ENCODE measurements around the gene MDK. TPM values are rescaled to one million over a fixed set of nuclear protein-coding genes. Genes with fewer than 3 reads are reported as not detected.
A peak's percentile ranks its signal among the peaks of the same experiment; 100 is the strongest.

MDK gene
- total and polyA plus RNA-seq, 2 experiments from 2014 or later = 388 to 477 TPM

DNA sequence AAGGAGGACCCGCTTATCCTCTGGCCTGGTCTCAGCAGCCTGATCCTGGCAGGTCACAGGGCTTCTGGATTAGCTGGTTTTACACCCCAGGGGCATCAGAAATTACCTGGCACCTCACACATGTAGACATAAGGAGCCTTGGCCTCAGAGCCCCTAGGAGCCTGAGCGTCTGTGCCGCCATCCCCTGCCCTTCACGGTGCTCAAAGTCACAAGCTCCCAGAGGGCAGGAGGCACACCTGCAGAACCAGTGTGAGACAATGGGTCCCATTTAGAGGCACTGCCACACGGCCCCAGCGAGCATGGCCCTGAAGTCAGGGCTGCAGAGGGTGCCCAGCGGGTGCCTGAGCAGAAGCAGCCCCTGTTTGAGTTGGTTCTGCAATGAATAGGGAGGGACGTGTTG lies 30.3 kb upstream of the MDK start:
- Mint-ChIP-seq H3K4me1 (peaks cover 68% of the 10 kb centered on the region), H3K36me3 (ENCODE audit: low read depth) (peaks cover 3% of the 10 kb centered on the region), H3K27me3 (ENCODE audit: insufficient read depth, low read depth, poor library complexity) (peaks cover 14% of the 10 kb centered on the region), H3K9me3 (no peaks in the 10 kb centered on the region; the same call in 2 of the 3 replicates), H3K27ac (peak overlapping the region; percentile 40; the same call in 1 of the 2 replicates), H3K4me3 (peak overlapping the region; percentile 23; the same call in 1 of the 3 replicates)
- ATAC-seq (no peak), DNase-seq (ENCODE audit: low spot score) (no peak)
- peaks cover 54% of the 10 kb centered on the region for H3K4me1 ChIP-seq (ENCODE audit: insufficient read depth)
- 0 out of 2 replicates have a peak overlapping the region, but pooled peaks have one; percentile 55 for H3K27ac ChIP-seq (ENCODE audit: low read depth)
- no peaks in the 10 kb centered on the region for H3K9me2 ChIP-seq (ENCODE audit: insufficient read depth)
- peaks cover 6% of the 10 kb centered on the region; the same call in 1 of the 2 replicates for H3F3A ChIP-seq (replicated peaks; ENCODE audit: low read depth)
- H3K4me2 ChIP-seq = peak overlapping the region; percentile 69; the same call in 1 of the 2 replicates
- peaks cover 76% of the 10 kb centered on the region for H3K79me2 ChIP-seq (replicated peaks; ENCODE audit: insufficient read depth)
- no peak overlapping the region for H3K4me3 ChIP-seq
- no peaks in the 10 kb centered on the region; the same call in 1 of the 2 replicates for H3K36me3 ChIP-seq (ENCODE audit: insufficient read depth)
- H2AFZ ChIP-seq = no peak overlapping the region
- H3K27me3 ChIP-seq (ENCODE audit: insufficient read depth) = peaks cover 7% of the 10 kb centered on the region; the same call in 1 of the 2 replicates
- TF ChIP-seq, protein P1, sequence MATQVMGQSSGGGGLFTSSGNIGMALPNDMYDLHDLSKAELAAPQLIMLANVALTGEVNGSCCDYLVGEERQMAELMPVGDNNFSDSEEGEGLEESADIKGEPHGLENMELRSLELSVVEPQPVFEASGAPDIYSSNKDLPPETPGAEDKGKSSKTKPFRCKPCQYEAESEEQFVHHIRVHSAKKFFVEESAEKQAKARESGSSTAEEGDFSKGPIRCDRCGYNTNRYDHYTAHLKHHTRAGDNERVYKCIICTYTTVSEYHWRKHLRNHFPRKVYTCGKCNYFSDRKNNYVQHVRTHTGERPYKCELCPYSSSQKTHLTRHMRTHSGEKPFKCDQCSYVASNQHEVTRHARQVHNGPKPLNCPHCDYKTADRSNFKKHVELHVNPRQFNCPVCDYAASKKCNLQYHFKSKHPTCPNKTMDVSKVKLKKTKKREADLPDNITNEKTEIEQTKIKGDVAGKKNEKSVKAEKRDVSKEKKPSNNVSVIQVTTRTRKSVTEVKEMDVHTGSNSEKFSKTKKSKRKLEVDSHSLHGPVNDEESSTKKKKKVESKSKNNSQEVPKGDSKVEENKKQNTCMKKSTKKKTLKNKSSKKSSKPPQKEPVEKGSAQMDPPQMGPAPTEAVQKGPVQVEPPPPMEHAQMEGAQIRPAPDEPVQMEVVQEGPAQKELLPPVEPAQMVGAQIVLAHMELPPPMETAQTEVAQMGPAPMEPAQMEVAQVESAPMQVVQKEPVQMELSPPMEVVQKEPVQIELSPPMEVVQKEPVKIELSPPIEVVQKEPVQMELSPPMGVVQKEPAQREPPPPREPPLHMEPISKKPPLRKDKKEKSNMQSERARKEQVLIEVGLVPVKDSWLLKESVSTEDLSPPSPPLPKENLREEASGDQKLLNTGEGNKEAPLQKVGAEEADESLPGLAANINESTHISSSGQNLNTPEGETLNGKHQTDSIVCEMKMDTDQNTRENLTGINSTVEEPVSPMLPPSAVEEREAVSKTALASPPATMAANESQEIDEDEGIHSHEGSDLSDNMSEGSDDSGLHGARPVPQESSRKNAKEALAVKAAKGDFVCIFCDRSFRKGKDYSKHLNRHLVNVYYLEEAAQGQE (IDR thresholded peaks at IDR 0.05; ENCODE audit: unreplicated experiment) = no peak
- no peak for TF ChIP-seq CREB1 (CRISPR knock-in tag; IDR thresholded peaks at IDR 0.05; ENCODE audit: low read depth)
- TF ChIP-seq NANOG (IDR thresholded peaks at IDR 0.05; ENCODE audit: borderline replicate concordance) = no peak
- TF ChIP-seq POLR2AphosphoS5 (IDR thresholded peaks at IDR 0.05; ENCODE audit: low read depth) = no peak
- TF ChIP-seq EZH2 (IDR thresholded peaks at IDR 0.05; ENCODE audit: low read depth, unreplicated experiment) = no peak
- TF ChIP-seq STAT1 (IDR thresholded peaks at IDR 0.05; ENCODE audit: unreplicated experiment) = no peak
- no peak for TF ChIP-seq EZH2phosphoT487 (IDR thresholded peaks at IDR 0.05; ENCODE audit: unreplicated experiment)
- TF ChIP-seq JUNB (IDR thresholded peaks at IDR 0.05; ENCODE audit: unreplicated experiment) = no peak
- TF ChIP-seq ETS1 (IDR thresholded peaks at IDR 0.05) = no peak
- peaks cover 33% of the 10 kb centered on the region for H4K20me1 ChIP-seq (replicated peaks; ENCODE audit: insufficient read depth)

DNA sequence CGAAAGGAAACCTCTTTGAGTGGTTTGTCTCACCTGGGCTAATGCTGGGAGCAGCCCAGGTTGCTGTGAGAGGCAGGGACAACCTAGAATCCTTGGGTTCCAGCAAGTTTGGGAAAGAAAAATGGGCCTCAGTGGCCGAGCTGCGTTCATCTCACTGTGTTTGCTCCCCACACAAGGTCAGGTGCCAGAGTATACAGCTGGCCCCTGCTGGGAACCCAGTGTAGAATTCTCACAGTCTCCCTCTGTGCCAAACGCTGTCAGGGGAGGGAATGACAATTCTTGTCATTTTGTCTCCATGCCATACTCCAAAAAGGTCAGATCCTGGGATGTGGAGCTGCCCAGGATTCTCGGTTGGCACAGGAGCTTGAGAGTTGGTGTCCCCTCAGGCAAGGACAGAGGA lies 29.9 kb upstream of the MDK start:
- H3K36me3 ChIP-seq (ENCODE audit: insufficient read depth) = no peaks in the 10 kb centered on the region; the same call in 1 of the 2 replicates
- H4K20me1 ChIP-seq (replicated peaks; ENCODE audit: insufficient read depth) = peaks cover 33% of the 10 kb centered on the region
- peak overlapping the region; percentile 69 for H3K4me2 ChIP-seq
- Mint-ChIP-seq H3K36me3 (ENCODE audit: low read depth) (peaks cover 3% of the 10 kb centered on the region), H3K27me3 (ENCODE audit: insufficient read depth, low read depth, poor library complexity) (peaks cover 12% of the 10 kb centered on the region), H3K4me3 (peak overlapping the region; percentile 23; the same call in 1 of the 3 replicates), H3K4me1 (peaks cover 68% of the 10 kb centered on the region), H3K9me3 (no peaks in the 10 kb centered on the region; the same call in 2 of the 3 replicates), H3K27ac (peak overlapping the region; percentile 40; the same call in 1 of the 2 replicates)
- H3K27me3 ChIP-seq (ENCODE audit: insufficient read depth) = peaks cover 3% of the 10 kb centered on the region; the same call in 1 of the 2 replicates
- 0 out of 2 replicates have a peak overlapping the region, but pooled peaks have one; percentile 55 for H3K27ac ChIP-seq (ENCODE audit: low read depth)
- ATAC-seq (no peak), DNase-seq (ENCODE audit: low spot score) (no peak)
- H3K4me3 ChIP-seq = no peak overlapping the region
- no peak overlapping the region for H2AFZ ChIP-seq
- H3K9me2 ChIP-seq (ENCODE audit: insufficient read depth) = no peaks in the 10 kb centered on the region
- H3F3A ChIP-seq (replicated peaks; ENCODE audit: low read depth) = peaks cover 6% of the 10 kb centered on the region; the same call in 1 of the 2 replicates
- peaks cover 80% of the 10 kb centered on the region for H3K79me2 ChIP-seq (replicated peaks; ENCODE audit: insufficient read depth)
- peaks cover 50% of the 10 kb centered on the region for H3K4me1 ChIP-seq (ENCODE audit: insufficient read depth)
- TF ChIP-seq EZH2phosphoT487 (IDR thresholded peaks at IDR 0.05; ENCODE audit: unreplicated experiment) (no peak), EZH2 (IDR thresholded peaks at IDR 0.05; ENCODE audit: low read depth, unreplicated experiment) (no peak), ZNF462 (CRISPR knock-in tag; IDR thresholded peaks at IDR 0.05) (no peak)

Data from GM23338 (cell line).